GM19193 (cell line): ENCODE data around the gene LGALS3BP.

ENCODE experiments used
- POLR2A ChIP-seq: IDR thresholded peaks from 4 replicates; pipeline ENCODE4 v1.6.1; 2011; ENCODE audit not compliant: insufficient read depth, insufficient read length; ENCODE audit errors: extremely low read depth

LGALS3BP gene

DNA sequence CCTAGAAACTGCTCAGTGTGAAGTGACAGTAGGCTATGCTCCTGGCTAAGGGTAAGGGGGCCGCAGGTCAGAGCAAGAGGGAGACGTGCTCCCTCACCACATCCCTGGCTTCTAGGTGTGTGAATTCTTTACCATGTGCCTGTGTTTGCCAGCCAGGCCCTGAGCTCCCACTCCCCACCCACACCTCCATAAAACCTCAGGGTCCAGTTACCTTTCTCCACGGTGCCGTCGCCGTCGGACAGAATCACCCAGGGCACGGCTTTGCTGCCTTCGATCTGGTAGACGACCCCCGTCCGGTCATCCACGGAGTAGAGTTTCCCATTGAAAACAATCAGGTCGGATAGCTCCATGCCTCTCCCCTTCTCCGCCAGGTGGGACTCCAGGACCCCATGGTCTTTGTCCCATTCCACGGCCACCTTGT lies 17.1 kb upstream of the LGALS3BP start:
- TF ChIP-seq POLR2A, result no peak

DNA sequence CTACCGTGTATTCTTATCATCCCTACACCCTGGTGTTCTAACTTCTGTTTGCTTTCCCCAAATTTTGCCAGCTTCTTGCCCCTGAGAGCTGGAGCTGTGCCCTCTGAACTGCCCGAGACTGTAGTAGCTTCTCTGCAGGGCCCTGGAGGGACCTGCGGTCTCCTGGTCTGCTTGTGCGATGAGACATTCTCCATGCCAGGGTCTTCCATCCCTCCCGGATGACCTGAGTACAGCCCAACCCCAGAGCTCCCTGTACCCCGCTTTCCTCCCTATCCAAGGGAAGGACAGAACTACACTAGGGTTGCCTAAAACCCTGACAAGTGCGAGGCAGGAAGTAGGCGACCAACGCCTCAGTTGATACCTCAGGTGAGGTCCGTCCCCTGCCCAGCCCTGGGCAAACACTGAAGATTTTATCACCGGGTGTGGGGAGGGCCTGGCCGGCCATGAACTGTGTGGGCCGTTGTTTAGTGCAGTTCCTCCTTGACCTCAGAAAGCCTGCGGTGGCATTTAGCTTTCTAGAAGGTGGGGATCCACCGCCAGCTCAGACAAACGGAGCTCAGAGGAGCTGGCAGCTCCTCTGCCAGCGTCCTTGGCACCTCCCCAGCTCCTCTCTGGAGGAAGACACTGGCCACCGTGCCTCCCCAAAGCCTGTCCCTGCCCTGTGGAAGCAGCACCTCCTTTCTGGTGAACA lies 16.2 kb upstream of the LGALS3BP start:
- no peak for TF ChIP-seq POLR2A

DNA sequence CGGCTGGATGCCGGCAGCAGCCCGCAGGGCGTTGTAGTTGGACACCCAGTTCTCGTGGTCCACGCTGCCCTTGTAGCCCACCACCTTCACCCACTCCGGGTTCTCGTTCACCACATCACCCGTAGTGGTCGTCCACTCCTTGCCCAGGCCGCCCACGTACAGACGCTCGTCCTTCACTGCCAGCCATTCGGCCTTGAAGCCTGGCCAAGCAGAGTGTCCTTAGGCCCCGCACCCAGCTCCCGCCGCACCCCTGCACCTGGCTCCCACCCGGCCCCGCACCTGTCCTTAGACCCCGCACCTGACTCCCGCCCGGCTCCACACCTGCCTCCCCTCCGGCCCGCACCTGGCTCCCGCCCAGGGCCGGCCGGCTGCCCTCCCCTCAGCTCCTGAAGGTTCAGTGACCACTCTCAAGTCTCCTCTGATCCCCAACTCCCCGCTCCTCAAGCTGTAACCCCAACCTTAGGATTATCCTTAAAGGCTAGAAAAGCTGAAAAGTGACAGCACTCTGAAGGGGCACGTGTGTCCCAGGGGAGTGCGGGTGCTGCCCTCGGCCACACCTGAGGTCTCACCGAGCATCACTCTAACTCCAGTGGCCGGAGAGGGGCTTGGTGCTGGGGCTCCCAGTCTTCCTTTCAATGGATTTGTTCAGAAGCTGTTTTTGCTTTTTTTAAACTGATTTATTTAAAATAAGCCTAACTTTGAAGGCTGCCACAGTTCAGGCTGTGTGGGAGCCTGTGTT lies 15.5 kb upstream of the LGALS3BP start:
- TF ChIP-seq POLR2A, result no peak

DNA sequence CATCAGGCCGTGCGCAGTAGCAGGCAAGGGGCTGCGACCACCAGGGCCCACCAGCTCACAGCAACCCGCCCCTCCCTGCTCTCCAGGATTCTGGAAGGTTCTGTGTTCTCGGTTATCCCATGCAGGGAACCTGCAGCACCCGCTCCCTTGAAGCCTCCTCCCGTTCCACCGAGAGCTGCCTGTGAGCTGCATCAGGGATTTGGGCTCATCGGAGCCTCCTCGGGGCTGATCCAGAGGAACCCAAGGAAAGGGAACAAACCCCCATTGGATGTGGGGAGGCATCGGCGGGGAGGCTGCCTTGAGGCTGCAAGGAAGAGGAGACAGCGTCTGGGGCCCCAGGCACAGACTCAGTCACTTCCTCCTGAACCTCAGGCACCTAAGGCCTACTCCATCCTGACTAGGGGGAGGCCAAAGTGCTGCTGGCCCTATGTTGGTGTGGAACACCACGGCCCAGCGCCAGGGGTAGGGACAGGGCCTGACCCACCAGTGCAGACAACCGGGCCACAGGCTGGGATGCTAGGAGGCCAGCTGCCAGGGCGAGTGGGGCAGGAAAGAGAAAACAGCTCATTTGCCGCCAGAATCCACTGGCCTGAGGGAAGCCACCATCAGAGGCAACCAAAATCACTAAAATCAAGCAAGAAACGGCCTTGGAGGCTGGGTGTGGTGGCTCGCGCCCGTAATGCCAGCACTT lies 14.4 kb upstream of the LGALS3BP start:
- no peak for TF ChIP-seq POLR2A

DNA sequence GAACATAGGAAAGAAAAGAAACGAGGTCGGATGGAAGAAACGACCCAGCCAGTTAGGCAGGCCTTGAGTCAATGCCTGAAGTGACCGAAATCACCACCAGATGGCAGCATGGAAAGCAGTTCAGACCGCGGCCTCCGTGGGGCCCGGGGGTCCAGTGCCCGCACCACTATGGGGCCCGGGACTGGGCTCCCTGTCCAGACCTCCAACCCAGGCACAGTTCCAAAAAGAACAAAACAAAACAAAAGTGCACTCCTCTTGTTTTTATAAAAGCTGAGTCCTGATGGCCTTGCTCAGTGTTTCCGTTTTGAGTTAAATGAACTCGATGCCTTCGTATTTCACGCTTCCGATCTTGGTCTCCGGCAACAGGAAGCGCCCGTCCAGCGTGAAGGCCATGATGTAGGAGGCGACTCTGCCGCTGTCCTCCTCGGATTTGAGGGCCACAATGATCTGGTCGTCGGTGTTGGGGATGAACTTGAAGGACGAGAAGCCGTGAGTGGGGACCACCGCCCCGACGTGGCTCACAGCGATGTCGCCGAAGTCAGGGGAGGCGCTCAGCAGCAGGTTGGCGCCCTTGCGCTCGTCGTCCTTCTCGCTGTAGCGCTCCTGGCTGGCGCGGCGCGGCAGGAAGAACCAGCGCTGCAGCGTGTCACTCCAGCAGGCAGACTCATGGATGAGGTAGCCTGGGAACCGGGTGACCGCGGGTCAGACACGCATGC lies 13.7 kb upstream of the LGALS3BP start:
- TF ChIP-seq POLR2A, result no peak

DNA sequence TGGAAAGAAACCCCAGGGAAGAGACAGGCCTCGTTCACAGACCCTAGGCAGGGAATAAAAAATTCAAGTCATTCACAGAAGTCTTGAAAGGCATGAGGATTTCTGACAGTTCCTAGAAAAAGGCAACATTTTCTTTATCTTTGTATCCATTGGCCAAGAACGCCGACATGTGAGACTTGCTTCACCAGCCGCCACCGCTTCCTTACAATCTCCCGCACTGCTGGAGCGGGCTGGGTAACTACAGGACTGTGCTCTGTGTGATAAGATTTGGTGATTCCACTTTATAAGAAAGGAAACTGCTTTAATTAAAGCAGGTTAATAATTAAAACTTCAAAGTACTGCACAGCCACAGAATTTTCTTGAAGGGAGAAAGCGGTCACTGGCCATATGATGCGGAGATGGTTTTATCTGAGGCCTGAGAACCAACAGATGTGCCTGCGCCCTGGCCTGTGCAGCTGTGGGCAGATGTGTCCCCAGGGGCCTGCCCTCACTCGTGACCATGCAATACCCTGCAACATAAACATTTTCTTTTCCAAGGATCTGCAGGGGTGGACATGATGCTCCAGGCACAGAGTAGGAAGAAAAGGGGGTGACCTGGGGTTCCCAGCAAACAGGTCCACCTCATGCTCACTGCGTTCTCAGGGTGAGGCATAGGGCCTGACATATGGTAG lies 13.0 kb upstream of the LGALS3BP start:
- no peak for TF ChIP-seq POLR2A

DNA sequence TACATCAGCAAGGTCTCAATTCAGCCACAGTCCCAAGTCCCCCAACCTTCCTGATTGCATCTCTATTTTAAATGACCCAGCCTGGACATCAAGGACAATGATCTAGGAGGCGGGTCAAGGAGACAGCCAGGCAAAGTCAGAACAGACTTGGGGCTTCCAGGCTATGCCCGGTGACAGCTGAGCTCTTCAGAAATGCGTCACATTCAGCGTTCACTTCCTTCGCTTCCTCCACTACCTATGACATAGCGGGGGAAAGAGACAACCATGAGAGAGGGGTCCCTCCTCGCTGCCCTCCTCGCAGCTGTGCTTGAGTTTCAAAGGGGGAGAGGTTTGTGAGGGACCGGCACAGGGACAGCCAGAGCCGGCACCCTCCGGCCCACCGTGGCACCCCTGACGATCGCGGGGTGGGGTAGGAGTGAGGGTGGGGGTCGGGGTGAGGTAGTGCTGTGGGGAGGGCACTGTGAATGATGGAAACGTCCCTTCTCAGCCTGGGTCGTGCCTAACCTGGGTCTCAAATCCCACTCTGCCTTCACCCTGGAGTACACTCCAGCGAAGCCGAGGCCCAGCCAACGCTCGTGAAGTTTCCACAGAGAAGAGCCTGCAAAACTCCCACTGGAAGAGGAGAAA lies 12.3 kb upstream of the LGALS3BP start:
- TF ChIP-seq POLR2A, result no peak

DNA sequence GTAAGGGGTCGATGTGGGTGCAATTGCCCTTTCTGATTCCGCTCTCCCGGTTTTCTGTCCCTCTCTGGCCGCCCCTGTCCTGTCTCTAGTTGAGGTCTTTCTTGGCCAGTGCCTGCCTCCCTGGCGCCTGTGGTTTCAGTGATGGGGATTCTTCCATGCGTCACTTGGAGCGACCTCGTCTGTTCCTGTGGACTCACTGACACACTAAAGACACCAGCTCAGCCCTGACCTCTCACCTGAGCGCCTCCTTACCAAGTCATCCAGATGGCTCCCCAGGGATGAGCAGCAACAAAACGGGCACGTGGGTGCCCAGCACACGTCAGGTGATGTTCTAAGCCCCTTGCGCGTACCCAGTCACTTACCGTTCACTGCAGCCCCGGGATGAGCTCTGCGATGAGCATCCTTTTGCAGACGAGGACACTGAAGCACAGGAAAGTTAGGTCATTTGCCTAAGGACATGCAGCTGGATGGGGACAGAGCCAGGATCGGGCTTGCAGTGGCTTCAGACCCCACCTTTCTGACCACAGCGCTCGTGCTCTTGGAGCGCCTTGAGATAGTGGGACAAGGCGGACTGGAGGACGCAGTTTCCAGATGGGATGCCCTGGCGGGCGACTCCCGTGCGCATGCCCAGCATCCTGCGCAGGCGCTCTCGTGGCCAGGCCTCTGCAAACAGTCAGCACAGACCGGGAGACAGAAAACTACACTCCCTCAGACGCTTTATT lies 11.5 kb upstream of the LGALS3BP start:
- no peak for TF ChIP-seq POLR2A

DNA sequence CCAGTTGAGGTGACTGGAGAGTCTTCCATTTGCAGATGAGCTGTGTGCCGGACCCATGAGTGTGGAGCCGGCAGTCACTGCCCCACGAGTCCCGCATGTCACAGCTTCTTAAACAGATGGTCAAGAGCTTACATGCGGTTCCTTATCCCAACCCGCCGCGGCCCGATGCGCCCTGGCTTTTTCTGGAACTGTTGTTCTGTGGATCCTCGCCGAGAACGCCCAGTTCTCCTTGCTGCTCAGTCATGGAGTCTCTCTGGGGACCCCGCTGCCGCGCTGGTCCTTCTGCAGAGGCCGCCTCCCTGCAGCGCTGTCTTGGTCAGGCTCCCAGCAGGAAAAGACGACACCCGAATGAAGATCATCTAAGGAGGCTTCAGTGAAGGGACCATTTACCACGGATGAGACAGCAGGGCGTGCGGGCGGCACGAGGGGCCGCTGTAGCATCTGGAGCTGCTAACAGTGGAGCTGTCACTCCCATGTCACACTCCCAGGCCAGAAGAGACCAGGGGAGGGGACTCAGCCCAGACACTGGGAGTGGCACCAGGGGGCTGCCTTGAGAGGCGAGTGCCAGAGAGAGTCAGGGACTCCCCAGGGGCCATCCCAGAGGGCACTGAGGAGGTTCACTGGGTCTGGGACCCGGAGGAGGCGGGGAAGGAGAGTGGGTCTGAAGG lies 10.8 kb upstream of the LGALS3BP start:
- TF ChIP-seq POLR2A, result no peak

DNA sequence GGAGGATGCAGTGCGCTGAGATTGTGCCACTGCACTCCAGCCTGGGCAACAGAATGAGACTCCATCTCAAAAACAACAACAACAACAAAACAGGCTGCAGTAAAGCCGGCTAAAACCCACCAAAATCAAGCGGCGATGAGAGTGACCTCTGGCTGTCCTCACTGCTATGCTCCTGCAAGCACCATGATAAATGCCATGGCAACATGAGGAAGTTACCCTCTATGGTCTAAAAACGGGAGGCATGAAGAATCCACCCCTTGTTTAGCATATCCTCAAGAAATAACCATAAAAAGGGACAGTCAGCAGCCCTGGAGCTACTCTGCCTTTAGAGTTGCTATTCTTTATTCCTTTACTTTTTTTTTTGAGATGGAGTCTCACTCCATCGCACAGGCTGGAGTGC lies 8.4 kb upstream of the LGALS3BP start:
- TF ChIP-seq POLR2A, result no peak

DNA sequence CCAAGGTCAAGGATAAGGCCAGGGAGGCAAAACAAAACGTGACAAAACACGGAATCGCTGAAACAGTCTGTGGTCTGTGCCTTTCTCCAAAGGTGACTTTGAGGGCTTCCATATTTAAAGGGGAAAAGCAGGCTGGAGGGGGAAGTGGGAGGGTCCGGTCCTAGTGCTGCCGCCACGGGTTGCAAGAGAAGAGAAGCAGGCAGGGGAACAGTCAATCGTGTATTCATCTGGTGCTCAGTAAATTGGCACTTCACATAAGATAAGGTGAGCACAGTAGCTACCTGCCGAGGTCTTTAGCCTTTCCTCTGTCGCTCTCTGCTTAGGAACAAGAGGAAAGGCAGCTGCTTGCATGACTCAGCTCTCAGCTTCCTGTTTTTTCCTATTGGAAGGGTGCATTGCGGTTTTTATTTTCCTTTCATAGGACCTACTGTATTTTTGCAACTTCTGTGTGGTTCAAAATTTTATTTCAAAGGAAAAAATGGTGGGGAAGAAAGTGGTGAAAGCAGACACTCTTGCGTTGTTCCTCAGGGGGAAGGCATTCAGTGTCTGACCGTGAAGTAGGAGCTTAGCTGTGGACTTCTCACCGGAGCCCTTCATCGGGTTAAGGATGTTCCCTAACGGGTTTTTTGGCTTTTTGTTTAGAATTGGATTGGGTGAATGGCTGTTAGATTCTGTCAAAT lies 7.1 kb upstream of the LGALS3BP start:
- no peak for TF ChIP-seq POLR2A

DNA sequence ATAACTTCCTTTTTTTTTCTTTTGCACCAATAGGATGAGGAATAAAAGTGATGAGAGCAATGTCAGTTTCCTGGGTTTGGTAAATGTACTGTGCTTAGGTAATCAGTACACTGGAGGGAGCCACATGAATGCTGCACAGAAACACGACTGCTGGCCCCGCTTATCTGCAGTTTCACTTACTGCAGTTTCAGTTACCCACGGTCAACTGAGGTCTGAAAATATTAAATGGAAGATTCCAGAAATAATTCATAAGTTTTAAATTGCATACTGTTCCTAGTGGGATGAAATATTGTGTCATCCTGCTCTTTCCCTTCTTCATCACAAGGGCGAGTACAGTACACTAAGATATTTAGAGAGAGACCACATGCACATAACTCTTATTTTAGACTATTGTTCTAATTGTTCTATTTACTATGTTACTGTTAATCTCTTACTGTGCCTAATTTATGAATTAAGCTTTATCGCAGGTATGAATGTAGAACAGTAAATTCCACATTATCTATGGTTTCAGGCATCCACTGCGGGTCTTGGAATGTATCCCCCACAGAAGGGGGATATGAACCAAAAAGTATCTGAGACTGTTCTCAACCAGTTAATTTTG lies 6.4 kb upstream of the LGALS3BP start:
- TF ChIP-seq POLR2A, result no peak
